HG02973 (cell line): ENCODE measurements around the gene SYS1.
A peak's percentile ranks its signal among the peaks of the same experiment; 100 is the strongest.

Experiments used
- ATAC-seq: cut with Tn5 transposase; IDR thresholded peaks from one replicate; pipeline ENCODE4 v1.9.1; 2021; ENCODE audit warnings: moderate library complexity; ENCODE audit not compliant: unreplicated experiment

Gene SYS1

DNA sequence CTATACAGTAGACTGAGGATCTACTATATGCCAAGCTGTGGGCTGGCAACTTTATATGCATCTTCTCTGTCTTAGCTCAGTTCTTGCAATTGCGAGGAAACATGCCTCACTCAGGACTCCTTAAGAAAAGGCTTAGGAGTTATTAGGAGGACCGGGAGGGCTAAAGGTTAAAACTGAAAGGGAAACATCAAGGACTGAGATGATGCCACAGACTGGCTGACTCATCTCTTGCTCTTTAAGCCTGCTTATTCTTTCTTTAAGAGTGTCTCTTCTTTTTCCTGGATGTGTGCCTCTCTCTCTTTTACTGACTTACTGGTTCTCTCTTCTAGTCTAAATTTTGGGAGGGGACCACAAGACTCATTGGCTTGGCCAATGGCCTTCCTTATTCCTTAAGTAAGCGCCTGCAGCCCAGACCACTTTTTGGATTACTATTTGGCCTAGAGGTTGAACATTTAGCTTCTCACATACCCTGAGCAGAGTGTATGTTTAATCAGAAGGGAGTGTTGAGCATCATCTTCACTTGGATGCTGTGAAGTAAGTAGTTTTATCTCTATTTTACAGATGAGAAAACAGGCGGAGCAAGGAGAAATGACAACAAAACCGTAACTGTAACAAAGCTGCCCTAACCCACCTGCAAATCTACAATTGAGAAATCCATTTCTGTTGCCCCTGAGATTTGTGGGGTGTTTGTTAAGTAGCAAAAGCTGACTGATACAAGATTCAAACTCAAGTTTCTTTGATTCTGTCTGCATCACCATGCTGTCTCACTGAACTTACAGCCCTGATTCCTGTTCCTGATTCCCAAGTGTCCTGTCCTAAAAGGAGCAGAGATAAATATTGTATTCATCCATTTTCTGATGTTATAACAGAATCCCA is 7.5 kb upstream of the SYS1 start:
- ATAC-seq: no peak

- no peak for ATAC-seq
These were observed 4.5 kb upstream of the SYS1 start for GRCh38 chr20:45358282-45359068.

GRCh38 chr20:45359069-45359405 is 3.9 kb upstream of the SYS1 start:
- no peak for ATAC-seq

- no peak for ATAC-seq
These were observed 3.4 kb upstream of the SYS1 start for GRCh38 chr20:45359406-45360148.

GRCh38 chr20:45361793-45362192 is 1.2 kb upstream of the SYS1 start:
- no peak for ATAC-seq

GRCh38 chr20:45363611-45364492 is 896 bp downstream of the SYS1 start:
- ATAC-seq: no peak

GRCh38 chr20:45365444-45365970 is 2.6 kb downstream of the SYS1 start:
- no peak for ATAC-seq

DNA sequence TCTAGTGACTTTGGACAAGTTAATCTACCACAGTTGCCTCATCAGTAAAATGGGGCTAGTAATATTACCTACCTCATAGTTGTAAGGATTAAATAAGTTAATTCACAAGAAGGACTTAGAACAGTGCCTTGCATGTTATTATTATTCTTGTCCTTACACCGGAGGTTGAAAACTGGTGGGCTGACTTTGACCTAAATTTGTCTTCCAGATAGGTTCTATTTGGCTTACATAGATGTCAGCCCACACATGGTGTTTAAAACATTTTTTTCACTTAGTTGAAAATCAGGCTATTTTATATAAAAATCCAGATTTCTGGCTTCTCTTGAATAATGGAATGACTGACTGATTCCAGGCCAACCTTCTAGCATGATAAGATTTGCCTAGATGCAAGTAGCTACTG is 3.2 kb downstream of the SYS1 start:
- ATAC-seq: no peak

DNA sequence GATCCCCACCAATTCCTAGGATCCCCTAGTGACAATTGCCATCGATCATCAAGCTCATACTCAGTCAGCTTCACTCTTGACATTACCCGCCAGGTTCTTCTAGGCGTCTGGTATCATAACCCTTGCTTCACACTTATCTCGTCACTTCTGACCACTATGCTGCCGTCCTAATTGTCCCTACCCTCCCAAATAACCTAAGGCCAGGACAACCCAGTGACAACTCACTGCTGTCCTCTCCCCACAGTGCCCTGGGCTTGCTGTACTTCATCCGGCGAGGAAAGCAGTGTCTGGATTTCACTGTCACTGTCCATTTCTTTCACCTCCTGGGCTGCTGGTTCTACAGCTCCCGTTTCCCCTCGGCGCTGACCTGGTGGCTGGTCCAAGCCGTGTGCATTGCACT is 3.7 kb downstream of the SYS1 start:
- no peak for ATAC-seq

DNA sequence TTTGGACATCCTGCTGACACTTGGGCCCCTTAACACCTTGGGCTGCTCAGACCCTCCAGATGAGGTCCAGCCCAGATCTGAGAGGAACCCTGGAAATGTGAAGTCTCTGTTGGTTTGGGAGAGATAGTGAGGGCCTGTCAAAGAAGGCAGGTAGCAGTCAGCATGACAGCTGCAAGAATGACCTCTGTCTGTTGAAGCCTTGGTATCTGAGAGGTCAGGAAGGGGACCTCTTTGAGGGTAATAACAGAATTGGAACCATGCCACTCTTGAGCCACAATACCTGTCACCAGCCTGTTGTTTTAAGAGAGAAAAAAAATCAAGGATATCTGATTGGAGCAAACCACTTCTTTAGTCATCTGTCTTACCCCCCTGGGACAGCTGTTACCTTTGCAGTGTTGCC is 4.2 kb downstream of the SYS1 start:
- ATAC-seq: no peak

GRCh38 chr20:45368221-45368980 is 5.4 kb downstream of the SYS1 start:
- ATAC-seq: peak; percentile 69

DNA sequence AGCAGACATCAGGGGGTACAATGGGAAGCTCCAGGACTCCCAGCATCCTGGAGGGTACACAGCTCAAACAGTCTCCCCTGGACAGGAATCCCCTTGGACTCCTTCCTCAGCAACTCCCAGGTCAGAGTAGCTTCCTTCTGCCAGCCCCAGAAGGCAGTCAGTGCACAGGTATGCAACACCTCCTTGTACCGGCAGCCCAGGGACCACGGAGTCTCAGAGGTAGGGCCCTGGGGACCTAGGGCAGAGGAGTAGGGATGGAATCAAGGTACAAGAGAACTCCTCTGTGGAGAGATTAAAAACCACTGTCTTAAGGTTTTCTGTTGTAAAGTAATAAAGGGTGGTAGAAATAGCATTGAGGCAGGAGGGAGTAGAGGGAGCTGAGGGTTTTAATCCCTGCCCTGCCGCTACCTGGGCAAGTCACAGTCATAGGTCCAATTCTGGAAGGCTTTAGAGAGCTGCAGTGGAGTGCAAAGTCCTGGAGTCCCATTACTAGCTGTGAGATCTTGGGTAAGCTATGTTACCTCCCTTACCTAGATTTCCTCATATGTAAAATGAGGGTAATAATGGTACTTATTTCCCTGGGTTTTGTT is 7.7 kb downstream of the SYS1 start:
- ATAC-seq: no peak

DNA sequence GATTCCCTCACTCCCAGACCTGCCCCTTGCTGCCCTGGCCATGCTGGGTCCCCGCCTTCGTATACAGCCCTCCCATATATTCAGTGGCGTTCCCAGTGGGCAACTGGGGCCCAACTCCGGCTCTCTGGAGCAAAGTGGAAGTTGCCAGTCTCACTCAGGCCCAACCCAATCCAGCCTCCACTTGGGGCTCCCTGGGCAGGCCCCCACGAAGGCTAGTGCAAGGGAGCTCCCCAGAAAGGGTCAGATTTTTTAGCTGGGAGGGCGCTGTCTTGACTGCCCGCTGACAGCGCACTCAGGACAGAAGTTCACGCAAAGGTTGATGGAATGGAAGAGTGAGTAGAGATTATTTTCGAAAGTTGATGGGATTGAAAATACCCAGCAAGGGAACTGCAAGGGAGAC is 9.3 kb downstream of the SYS1 start:
- ATAC-seq: no peak

DNA sequence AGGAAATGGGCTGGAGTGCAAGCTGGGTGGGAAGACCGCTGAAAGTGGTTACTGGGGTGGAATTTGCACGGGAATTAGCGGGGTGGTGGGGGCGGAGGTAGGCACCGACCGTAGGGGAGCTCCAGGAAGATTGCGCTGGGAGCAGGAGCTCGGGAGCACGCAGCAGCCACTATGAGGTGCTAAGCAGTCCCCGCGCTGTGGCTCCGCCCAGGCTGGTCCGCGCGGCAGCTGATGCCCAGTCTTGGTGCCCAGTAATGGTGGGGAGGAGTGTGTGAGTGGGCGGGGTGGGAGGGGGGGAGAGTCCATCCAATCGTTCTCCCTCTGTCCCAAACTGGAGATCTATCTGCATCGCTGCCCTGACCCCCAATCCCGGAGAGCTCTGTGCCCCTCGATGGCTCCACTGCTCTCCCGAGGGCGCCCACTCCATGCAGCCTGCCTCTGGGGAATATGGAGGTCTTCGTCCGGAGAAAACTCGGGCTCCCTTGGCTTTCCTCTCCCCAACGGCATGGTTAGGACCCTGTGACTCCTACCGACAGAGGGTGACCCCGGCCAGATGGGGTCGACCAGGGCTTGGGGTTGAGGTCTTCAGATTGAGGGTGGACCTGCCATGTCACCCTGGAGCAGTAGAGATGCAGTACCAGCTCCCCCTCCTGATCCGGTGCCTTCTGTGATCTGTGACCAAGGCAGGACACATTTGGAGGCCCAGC is 9.8 kb downstream of the SYS1 start:
- ATAC-seq: no peak

DNA sequence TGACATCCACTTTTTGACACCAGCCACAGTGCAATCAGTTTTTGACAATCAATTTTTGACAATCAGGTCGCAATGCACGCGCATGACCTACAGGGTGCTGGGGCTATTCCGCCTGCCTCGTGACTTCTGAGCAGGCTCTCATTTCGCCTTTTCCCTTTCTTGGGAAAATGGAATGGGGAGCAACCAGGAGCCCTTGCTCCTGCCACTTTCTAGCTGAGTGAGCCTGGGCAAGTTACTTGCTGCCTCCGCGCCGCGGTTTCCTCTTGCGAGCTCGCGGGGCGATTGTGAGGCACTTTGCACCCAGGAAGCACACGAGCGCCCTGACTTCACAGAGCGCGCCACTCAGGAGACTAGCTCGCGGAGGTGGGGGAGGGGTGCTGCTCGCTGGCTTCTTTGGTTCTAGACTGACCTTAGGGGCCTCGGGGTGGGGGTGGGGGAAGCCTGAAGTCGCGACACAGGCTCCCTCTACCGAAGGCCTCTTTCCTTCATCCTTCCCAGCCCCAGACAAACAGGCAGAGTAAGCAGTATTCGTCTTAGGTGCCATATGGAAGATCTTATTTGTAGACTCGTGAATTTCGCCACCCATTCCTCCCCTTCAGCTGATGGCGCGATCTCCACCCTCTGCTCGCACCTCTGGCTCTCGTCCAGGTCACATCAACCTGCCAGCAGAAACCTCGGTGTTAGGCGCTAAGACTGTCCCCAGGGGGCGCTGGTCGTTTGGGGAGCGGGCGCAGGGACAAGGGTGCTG is 10.6 kb downstream of the SYS1 start:
- no peak for ATAC-seq

GRCh38 chr20:45374101-45374467 is 11.1 kb downstream of the SYS1 start:
- ATAC-seq: no peak

DNA sequence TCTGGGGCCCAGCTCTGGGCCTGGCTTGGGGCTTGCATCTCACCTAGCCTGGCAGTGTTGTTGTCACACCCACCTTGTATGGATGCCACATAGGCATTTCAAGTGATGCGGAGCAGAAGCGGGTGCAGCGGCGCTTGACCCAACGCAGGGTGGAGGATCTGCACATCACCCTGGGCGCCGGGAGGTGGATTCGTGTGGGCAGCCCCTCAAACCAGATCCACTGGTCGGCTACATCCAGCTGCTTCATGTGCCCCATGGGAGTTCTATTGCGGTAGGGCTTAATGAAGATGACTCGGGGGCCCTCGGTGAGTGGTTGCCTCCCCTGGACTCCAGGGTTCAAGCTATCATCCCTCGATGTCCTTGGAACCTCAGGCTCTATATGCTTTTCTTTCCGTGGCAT is 12.0 kb downstream of the SYS1 start:
- no peak for ATAC-seq

DNA sequence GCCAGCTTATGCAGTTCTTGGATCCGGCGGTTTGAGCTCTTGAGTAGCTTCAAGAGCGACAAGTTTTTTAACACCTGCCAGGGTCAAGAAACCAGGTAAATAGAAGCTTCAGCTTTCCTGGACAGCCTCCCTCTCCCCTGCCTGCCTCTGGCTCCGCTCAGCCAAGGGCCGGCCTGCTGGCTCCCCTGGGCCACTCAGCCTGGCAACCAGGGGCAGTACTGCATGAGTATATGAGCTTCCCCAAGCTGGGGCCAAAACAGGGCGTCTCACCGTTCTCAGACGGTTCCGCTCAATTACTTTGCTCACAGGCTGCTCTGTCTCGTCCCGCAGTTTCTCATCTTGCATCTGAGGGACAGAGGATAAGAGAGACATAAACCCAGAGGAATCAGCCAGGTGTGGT is 14.3 kb downstream of the SYS1 start:
- no peak for ATAC-seq
